A549 (cell line): ENCODE measurements around the gene TENT5C. TPM values are rescaled to one million over a fixed set of nuclear protein-coding genes. Genes with fewer than 3 reads are reported as not detected.

Experiments used
- ATAC-seq, 2 experiments: fragments of 200-7000 bp in 1 of 2; fragments of >200 bp in 1 of 2; cut with Nextera tagmentation in 1 of 2; cut with Tn5 transposase in 1 of 2; 3 replicates each; pipeline versions ENCODE4 v1.8.0 to v1.9.1; 2018 to 2020; ENCODE audit warnings: mild to moderate bottlenecking in 1 of 2, moderate library complexity in 1 of 2
- CTCF ChIA-PET: fragments of 300-600 bp; sonication (Branson Sonifier 250); formaldehyde crosslinking; extraction: SDS; loops from one replicate; lab custom pipeline; 2021; ENCODE audit warnings: antibody characterized with exemption, inconsistent platforms; lab: Yijun Ruan, JAX
- POLR2A ChIA-PET: fragments of 350-600 bp; formaldehyde crosslinking; extraction: SDS; loops from one replicate; lab custom pipeline; 2021; ENCODE audit warnings: antibody characterized with exemption, inconsistent platforms; lab: Yijun Ruan, JAX
- DNase-seq, 2 experiments: peaks; one replicate each; pipeline versions ENCODE4 v3.0.0 to v3.0.0-alpha.2; 2011 to 2016; ENCODE audit warnings: low read depth in 1 of 2, low spot score in 1 of 2
- FAIRE-seq: peaks from 2 replicates; lab custom pipeline; 2011; peaks lifted over from hg19 to GRCh38; lab: Jason Lieb, UNC
- H3K27ac ChIP-seq, 2 experiments: fragments of >200 bp; sonication (Bioruptor Twin); formaldehyde crosslinking; 3 replicates each; pipeline ENCODE4 v1.5.1; 2016 to 2017
- H3K4me1 ChIP-seq: fragments of >200 bp; sonication (Bioruptor Twin); formaldehyde crosslinking; 3 replicates; pipeline ENCODE4 v1.6.1; 2016
- H3K4me2 ChIP-seq: fragments of >200 bp; sonication (Bioruptor Twin); formaldehyde crosslinking; 3 replicates; pipeline ENCODE4 v1.6.1; 2016
- H3K4me3 ChIP-seq: fragments of >200 bp; sonication (Bioruptor Twin); formaldehyde crosslinking; 3 replicates; pipeline ENCODE4 v1.5.1; 2016
- H3K9me3 ChIP-seq: fragments of >200 bp; sonication (Bioruptor Twin); formaldehyde crosslinking; 3 replicates; pipeline ENCODE4 v1.6.1; 2016
- BHLHE40 ChIP-seq: IDR thresholded peaks from 2 replicates; pipeline ENCODE4 v1.6.1; 2012; ENCODE audit warnings: low read depth, low read length, inconsistent platforms
- CBX8 ChIP-seq: fragments of 200-600 bp; sonication (generic); IDR thresholded peaks from 2 replicates; pipeline ENCODE4 v1.6.1; 2016
- EHF ChIP-seq: fragments of 250-450 bp; sonication (Bioruptor Pico); IDR thresholded peaks from 2 replicates; pipeline ENCODE4 v1.5.0; 2020; ENCODE audit warnings: mild to moderate bottlenecking
- EP300 ChIP-seq, 2 experiments: fragments of >200 bp; sonication (Bioruptor Twin); formaldehyde crosslinking; IDR thresholded peaks; 2 replicates in 1 of 2; 3 replicates in 1 of 2; pipeline ENCODE4 v1.6.1; 2016 to 2017
- FOSL2 ChIP-seq, 2 experiments: fragments of 450-650 bp in 1 of 2; fragments of >200 bp in 1 of 2; sonication (Bioruptor Twin) in 1 of 2; formaldehyde crosslinking; IDR thresholded peaks; 2 replicates each; pipeline versions ENCODE4 v1.5.0 to v1.6.1; 2016 to 2020; ENCODE audit warnings: mild to moderate bottlenecking in 1 of 2, moderate library complexity in 1 of 2
- HEYL ChIP-seq: fragments of 250-450 bp; sonication (Bioruptor Pico); IDR thresholded peaks from 2 replicates; pipeline ENCODE4 v1.8.0; 2021; ENCODE audit warnings: mild to moderate bottlenecking, moderate library complexity
- HOXA7 ChIP-seq: fragments of 250-450 bp; sonication (Bioruptor Pico); IDR thresholded peaks from 2 replicates; pipeline ENCODE4 v1.5.0; 2020; ENCODE audit warnings: mild to moderate bottlenecking, moderate library complexity
- HOXB5 ChIP-seq: fragments of 250-450 bp; sonication (Bioruptor Pico); IDR thresholded peaks from 2 replicates; pipeline ENCODE4 v1.5.0; 2020; ENCODE audit warnings: mild to moderate bottlenecking, moderate library complexity
- JUN ChIP-seq, 2 experiments: fragments of >200 bp; sonication (Bioruptor Twin); formaldehyde crosslinking; IDR thresholded peaks; 2 replicates in 1 of 2; 3 replicates in 1 of 2; pipeline ENCODE4 v1.6.1; 2016 to 2017
- JUNB ChIP-seq: fragments of >200 bp; sonication (Bioruptor Twin); formaldehyde crosslinking; IDR thresholded peaks from 2 replicates; pipeline ENCODE4 v1.6.1; 2016
- KDM1A ChIP-seq: fragments of 200-600 bp; sonication (generic); IDR thresholded peaks from 2 replicates; pipeline ENCODE4 v1.6.1; 2016; ENCODE audit warnings: low read depth, mild to moderate bottlenecking
- MAFK ChIP-seq: fragments of 450-650 bp; IDR thresholded peaks from 2 replicates; pipeline ENCODE4 v1.6.1; 2014; ENCODE audit not compliant: partially characterized antibody
- NFE2L2 ChIP-seq: fragments of 150-350 bp; conservative IDR thresholded peaks from 2 replicates; pipeline ENCODE4 v1.6.1; 2014; ENCODE audit warnings: low read length
- NPAS2 ChIP-seq: fragments of 250-450 bp; sonication (Bioruptor Pico); IDR thresholded peaks from 2 replicates; pipeline ENCODE4 v1.8.0; 2022; ENCODE audit warnings: mild to moderate bottlenecking, moderate library complexity, borderline replicate concordance
- NR3C1 ChIP-seq: fragments of >200 bp; sonication (Bioruptor Twin); formaldehyde crosslinking; IDR thresholded peaks from 3 replicates; pipeline ENCODE4 v1.6.1; 2017
- POLR2A ChIP-seq: IDR thresholded peaks from 2 replicates; pipeline ENCODE4 v1.6.1; 2012; ENCODE audit warnings: mild to moderate bottlenecking, low read length
- SMC3 ChIP-seq: fragments of >200 bp; sonication (Bioruptor Twin); formaldehyde crosslinking; IDR thresholded peaks from 3 replicates; pipeline ENCODE4 v1.6.1; 2018; ENCODE audit warnings: inconsistent platforms
- TFCP2L1 ChIP-seq: fragments of 250-450 bp; sonication (Bioruptor Pico); IDR thresholded peaks from 2 replicates; pipeline ENCODE4 v1.5.0; 2021; ENCODE audit warnings: mild to moderate bottlenecking
- ZC3H11A ChIP-seq: fragments of 450-650 bp; IDR thresholded peaks from 2 replicates; pipeline ENCODE4 v1.6.1; 2014; ENCODE audit warnings: antibody characterized with exemption, mild to moderate bottlenecking
- WGBS: methylation state at CpG from one replicate; pipeline ENCODE4 v1.1.6; 2017; ENCODE audit errors: missing lambda C conversion rate; 5-methylcytosine and 5-hydroxymethylcytosine counted together
- polyA plus RNA-seq, 4 experiments: library from polyadenylated mRNA; depleted of rRNA in 3 of 4; stranded (reverse); fragments of >200 nt; fragmentation: RNase III in 1 of 4; extraction: RNeasy Plus Mini Kit Qiagen cat#74134 plus additional on column Dnase treatment in 1 of 4; gene quantifications; 2 replicates in 3 of 4; 3 replicates in 1 of 4; pipeline ENCODE4 v1.2.3, GENCODE V29; 2011 to 2017
- TF ChIP-seq, protein P1 (sequence below): fragments of >200 bp; sonication (Bioruptor Twin); formaldehyde crosslinking; IDR thresholded peaks from 3 replicates; pipeline ENCODE4 v1.6.1; 2016
- TF ChIP-seq, protein P2 (sequence below): fragments of 250-450 bp; sonication (Bioruptor Pico); IDR thresholded peaks from 2 replicates; pipeline ENCODE4 v1.5.0; 2020; ENCODE audit warnings: low read depth, mild to moderate bottlenecking, moderate library complexity
- TF ChIP-seq, protein P3 (sequence below): IDR thresholded peaks from 2 replicates; pipeline ENCODE4 v1.6.1; 2012; ENCODE audit warnings: low read depth, borderline replicate concordance
- TF ChIP-seq, protein P4 (sequence below): fragments of >200 bp; sonication (Bioruptor Twin); formaldehyde crosslinking; IDR thresholded peaks from 2 replicates; pipeline ENCODE4 v1.6.1; 2016
- TF ChIP-seq, protein P5 (sequence below): fragments of 250-450 bp; sonication (Bioruptor Pico); IDR thresholded peaks from 2 replicates; pipeline ENCODE4 v1.5.0; 2021; ENCODE audit warnings: mild to moderate bottlenecking, moderate library complexity, borderline replicate concordance
- TF ChIP-seq, protein P6 (sequence below): fragments of 450-650 bp; IDR thresholded peaks from 2 replicates; pipeline ENCODE4 v1.6.1; 2014; ENCODE audit warnings: antibody characterized with exemption
- TF ChIP-seq, protein P7 (sequence below): fragments of 200-600 bp; sonication (generic); IDR thresholded peaks from 2 replicates; pipeline ENCODE4 v1.6.1; 2016; ENCODE audit warnings: antibody characterized with exemption, mild to moderate bottlenecking, moderate library complexity

Gene TENT5C
- polyA plus RNA-seq, 2 of the 4 experiments (the other 2 are of a cell fraction): 0.14 to 0.17 TPM

DNA sequence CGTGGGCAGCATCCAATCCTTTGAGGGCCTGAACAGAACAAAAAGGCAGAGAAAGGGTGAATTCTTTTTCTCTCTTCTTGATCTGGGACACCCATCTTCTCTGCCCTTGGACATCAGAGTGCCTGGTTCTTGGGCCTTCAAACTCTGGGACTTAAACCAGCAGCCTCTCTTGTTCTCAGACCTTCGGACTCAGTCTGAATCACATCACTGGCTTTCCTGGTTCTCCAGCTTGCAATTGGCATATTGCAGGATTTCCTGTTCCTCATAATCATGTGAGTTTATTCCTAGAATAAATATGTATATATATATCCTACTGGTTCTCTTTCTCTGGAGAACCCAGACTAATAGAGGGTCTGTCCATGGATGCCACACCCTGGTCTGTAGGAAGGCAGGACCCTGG is 16.3 kb upstream of the TENT5C start:
- no peaks in the 10 kb centered on the region for H3K9me3 ChIP-seq
- POLR2A ChIA-PET: no interaction called here
- no peak overlapping the region for H3K4me2 ChIP-seq
- TF ChIP-seq KDM1A (no peak), BHLHE40 (no peak), POLR2A (no peak), NPAS2 (CRISPR knock-in tag) (no peak), SMC3 (no peak), NFE2L2 (no peak), ZC3H11A (no peak), EP300 (IDR thresholded peaks at IDR 0.05) (no peak), MAFK (no peak)
- TF ChIP-seq, protein P1, sequence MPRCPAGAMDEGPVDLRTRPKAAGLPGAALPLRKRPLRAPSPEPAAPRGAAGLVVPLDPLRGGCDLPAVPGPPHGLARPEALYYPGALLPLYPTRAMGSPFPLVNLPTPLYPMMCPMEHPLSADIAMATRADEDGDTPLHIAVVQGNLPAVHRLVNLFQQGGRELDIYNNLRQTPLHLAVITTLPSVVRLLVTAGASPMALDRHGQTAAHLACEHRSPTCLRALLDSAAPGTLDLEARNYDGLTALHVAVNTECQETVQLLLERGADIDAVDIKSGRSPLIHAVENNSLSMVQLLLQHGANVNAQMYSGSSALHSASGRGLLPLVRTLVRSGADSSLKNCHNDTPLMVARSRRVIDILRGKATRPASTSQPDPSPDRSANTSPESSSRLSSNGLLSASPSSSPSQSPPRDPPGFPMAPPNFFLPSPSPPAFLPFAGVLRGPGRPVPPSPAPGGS: no peak
- TF ChIP-seq, protein P2, sequence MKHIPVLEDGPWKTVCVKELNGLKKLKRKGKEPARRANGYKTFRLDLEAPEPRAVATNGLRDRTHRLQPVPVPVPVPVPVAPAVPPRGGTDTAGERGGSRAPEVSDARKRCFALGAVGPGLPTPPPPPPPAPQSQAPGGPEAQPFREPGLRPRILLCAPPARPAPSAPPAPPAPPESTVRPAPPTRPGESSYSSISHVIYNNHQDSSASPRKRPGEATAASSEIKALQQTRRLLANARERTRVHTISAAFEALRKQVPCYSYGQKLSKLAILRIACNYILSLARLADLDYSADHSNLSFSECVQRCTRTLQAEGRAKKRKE: no peak
- TF ChIP-seq, protein P3, sequence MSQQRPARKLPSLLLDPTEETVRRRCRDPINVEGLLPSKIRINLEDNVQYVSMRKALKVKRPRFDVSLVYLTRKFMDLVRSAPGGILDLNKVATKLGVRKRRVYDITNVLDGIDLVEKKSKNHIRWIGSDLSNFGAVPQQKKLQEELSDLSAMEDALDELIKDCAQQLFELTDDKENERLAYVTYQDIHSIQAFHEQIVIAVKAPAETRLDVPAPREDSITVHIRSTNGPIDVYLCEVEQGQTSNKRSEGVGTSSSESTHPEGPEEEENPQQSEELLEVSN: no peak
- TF ChIP-seq, protein P4, sequence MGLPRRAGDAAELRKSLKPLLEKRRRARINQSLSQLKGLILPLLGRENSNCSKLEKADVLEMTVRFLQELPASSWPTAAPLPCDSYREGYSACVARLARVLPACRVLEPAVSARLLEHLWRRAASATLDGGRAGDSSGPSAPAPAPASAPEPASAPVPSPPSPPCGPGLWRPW: no peak
- no peaks in the 10 kb centered on the region for H3K4me1 ChIP-seq
- ATAC-seq (no peak), FAIRE-seq (no peak), DNase-seq (no peak)
- no peak overlapping the region for H3K27ac ChIP-seq
- no peak overlapping the region for H3K4me3 ChIP-seq
- 80% methylated on average over 2 of the region's 2 CpGs for WGBS
- CTCF ChIA-PET: no interaction called here

DNA sequence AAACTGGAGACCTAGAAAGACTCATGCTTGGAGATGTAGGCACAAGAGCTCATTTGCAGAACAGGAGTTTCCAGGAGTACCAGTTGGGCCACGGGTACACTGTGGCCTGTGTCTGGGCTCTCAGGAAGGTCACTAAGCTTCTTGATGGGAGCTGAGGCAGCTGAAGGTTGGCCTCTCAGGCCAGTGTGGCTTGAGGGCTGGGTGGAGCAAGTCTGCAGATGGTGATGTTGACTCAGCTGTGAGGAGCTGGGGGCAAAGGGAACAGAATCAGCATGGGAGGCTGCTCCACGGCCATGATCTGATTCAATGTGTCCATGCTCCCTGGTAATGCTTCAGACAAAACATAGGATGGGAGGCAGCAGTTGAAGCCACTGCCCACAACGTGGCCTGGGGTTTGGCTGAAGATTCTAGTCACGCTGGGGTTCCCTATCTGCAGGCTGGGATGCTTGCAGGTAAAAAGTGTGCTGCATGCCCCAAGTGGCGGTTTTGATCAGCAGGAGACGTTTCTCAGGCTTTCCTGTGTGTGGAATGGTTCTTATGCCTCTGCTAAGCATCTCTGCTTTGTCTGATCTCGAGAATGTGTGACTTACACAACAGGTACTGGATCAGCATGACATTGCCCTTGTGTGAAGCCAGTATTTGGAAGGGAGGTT is 15.4 kb upstream of the TENT5C start:
- Histone ChIP-seq H3K27ac (no peak overlapping the region), H3K4me1 (no peaks in the 10 kb centered on the region), H3K4me2 (no peak overlapping the region), H3K4me3 (no peak overlapping the region), H3K9me3 (no peaks in the 10 kb centered on the region)
- ChIA-PET CTCF (interaction anchor here (2.0 kb wide), 1 partner anchor 55 kb away, joined by 11 read pairs; no protein-coding TSS in a partner anchor), POLR2A (no interaction called here)
- no peak for DNase-seq
- TF ChIP-seq JUNB (no peak), HOXB5 (no peak), JUN (IDR thresholded peaks at IDR 0.05) (no peak), FOSL2 (IDR thresholded peaks at IDR 0.05) (no peak), FOSL2 (CRISPR knock-in tag; IDR thresholded peaks at IDR 0.05) (no peak), NR3C1 (no peak), CBX8 (no peak), EHF (no peak), TFCP2L1 (no peak), HEYL (CRISPR knock-in tag) (no peak), HOXA7 (no peak), ZC3H11A (no peak)
- TF ChIP-seq, protein P2: no peak
- TF ChIP-seq, protein P5, sequence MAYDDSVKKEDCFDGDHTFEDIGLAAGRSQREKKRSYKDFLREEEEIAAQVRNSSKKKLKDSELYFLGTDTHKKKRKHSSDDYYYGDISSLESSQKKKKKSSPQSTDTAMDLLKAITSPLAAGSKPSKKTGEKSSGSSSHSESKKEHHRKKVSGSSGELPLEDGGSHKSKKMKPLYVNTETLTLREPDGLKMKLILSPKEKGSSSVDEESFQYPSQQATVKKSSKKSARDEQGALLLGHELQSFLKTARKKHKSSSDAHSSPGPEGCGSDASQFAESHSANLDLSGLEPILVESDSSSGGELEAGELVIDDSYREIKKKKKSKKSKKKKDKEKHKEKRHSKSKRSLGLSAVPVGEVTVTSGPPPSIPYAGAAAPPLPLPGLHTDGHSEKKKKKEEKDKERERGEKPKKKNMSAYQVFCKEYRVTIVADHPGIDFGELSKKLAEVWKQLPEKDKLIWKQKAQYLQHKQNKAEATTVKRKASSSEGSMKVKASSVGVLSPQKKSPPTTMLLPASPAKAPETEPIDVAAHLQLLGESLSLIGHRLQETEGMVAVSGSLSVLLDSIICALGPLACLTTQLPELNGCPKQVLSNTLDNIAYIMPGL (CRISPR knock-in tag): no peak
- TF ChIP-seq, protein P6, sequence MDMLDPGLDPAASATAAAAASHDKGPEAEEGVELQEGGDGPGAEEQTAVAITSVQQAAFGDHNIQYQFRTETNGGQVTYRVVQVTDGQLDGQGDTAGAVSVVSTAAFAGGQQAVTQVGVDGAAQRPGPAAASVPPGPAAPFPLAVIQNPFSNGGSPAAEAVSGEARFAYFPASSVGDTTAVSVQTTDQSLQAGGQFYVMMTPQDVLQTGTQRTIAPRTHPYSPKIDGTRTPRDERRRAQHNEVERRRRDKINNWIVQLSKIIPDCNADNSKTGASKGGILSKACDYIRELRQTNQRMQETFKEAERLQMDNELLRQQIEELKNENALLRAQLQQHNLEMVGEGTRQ: no peak
- TF ChIP-seq, protein P7, sequence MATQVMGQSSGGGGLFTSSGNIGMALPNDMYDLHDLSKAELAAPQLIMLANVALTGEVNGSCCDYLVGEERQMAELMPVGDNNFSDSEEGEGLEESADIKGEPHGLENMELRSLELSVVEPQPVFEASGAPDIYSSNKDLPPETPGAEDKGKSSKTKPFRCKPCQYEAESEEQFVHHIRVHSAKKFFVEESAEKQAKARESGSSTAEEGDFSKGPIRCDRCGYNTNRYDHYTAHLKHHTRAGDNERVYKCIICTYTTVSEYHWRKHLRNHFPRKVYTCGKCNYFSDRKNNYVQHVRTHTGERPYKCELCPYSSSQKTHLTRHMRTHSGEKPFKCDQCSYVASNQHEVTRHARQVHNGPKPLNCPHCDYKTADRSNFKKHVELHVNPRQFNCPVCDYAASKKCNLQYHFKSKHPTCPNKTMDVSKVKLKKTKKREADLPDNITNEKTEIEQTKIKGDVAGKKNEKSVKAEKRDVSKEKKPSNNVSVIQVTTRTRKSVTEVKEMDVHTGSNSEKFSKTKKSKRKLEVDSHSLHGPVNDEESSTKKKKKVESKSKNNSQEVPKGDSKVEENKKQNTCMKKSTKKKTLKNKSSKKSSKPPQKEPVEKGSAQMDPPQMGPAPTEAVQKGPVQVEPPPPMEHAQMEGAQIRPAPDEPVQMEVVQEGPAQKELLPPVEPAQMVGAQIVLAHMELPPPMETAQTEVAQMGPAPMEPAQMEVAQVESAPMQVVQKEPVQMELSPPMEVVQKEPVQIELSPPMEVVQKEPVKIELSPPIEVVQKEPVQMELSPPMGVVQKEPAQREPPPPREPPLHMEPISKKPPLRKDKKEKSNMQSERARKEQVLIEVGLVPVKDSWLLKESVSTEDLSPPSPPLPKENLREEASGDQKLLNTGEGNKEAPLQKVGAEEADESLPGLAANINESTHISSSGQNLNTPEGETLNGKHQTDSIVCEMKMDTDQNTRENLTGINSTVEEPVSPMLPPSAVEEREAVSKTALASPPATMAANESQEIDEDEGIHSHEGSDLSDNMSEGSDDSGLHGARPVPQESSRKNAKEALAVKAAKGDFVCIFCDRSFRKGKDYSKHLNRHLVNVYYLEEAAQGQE: no peak
- TF ChIP-seq, protein P3: no peak
- WGBS: 6% methylated on average over 3 of the region's 7 CpGs
- FAIRE-seq: no peak
- 0 out of 6 replicates have a peak, but pooled peaks of 1 of the 2 experiments have one; percentile 10 for ATAC-seq
